ENCODE data around the gene ELOVL6.

- TF ChIP-seq, protein P1, sequence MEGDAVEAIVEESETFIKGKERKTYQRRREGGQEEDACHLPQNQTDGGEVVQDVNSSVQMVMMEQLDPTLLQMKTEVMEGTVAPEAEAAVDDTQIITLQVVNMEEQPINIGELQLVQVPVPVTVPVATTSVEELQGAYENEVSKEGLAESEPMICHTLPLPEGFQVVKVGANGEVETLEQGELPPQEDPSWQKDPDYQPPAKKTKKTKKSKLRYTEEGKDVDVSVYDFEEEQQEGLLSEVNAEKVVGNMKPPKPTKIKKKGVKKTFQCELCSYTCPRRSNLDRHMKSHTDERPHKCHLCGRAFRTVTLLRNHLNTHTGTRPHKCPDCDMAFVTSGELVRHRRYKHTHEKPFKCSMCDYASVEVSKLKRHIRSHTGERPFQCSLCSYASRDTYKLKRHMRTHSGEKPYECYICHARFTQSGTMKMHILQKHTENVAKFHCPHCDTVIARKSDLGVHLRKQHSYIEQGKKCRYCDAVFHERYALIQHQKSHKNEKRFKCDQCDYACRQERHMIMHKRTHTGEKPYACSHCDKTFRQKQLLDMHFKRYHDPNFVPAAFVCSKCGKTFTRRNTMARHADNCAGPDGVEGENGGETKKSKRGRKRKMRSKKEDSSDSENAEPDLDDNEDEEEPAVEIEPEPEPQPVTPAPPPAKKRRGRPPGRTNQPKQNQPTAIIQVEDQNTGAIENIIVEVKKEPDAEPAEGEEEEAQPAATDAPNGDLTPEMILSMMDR (IDR thresholded peaks at IDR 0.05) = no peak
- TF ChIP-seq POLR2A (IDR thresholded peaks at IDR 0.05) = no peak
These were observed 196.1 kb downstream of the ELOVL6 start for GRCh38 chr4:110002326-110002725.

Data from testis (tissue), 2 donors.